HG02763 (cell line): ENCODE results near the gene TWIST2.

ENCODE experiments used
- ATAC-seq: cut with Tn5 transposase; IDR thresholded peaks from one replicate; pipeline ENCODE4 v1.9.1; 2021; ENCODE audit warnings: mild to moderate bottlenecking, moderate library complexity; ENCODE audit not compliant: unreplicated experiment

The TWIST2 gene

GRCh38 chr2:238835726-238836301 is 12.1 kb upstream of the TWIST2 start:
- no peak for ATAC-seq

DNA sequence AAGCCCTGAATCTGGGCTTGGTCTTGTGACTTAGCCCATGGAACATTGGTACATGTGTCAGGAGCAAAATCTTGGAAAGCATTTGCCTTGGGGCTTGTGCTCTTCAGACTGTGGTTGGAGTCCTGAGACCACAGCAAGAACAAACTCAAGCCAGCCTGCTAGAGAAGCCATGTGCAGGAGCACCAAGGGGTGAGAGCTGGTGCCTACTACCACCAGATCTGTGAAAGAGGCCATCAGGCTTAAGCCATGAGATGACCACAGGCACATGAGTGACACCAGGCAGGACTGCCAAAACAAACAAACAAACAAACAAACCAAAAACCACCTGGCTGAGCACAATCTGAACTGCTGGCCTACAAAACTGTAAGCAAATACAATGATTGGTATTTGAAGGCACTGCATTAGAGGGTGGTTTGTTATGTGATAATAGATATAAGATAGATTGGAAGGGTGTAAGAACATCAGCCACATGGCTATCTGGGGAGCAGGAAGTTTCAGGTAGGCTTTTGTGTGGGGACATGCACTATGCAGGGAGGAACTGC is 9.0 kb upstream of the TWIST2 start:
- ATAC-seq = no peak

DNA sequence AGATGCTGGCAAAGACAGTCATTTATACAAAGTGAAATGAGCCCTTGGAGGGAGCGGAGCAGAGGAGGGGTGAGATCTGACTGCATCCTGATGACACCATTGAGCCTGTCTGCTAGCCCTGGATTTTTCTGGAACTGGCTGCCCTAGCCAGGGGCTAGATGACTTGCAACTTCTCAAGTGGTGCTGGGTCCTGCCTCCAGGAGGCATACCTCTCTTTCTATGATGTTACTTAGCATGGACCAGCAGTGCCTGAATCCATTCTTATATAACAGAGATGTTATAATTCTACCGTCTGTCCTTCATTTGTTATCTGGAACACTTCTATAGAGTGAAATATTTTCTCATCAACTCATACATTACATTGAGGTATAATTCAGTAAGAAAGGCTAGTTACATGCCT is 8.5 kb upstream of the TWIST2 start:
- ATAC-seq = no peak

GRCh38 chr2:238841542-238842164 is 6.2 kb upstream of the TWIST2 start:
- no peak for ATAC-seq

- no peak for ATAC-seq
These were observed 4.4 kb upstream of the TWIST2 start for GRCh38 chr2:238843476-238843875.

DNA sequence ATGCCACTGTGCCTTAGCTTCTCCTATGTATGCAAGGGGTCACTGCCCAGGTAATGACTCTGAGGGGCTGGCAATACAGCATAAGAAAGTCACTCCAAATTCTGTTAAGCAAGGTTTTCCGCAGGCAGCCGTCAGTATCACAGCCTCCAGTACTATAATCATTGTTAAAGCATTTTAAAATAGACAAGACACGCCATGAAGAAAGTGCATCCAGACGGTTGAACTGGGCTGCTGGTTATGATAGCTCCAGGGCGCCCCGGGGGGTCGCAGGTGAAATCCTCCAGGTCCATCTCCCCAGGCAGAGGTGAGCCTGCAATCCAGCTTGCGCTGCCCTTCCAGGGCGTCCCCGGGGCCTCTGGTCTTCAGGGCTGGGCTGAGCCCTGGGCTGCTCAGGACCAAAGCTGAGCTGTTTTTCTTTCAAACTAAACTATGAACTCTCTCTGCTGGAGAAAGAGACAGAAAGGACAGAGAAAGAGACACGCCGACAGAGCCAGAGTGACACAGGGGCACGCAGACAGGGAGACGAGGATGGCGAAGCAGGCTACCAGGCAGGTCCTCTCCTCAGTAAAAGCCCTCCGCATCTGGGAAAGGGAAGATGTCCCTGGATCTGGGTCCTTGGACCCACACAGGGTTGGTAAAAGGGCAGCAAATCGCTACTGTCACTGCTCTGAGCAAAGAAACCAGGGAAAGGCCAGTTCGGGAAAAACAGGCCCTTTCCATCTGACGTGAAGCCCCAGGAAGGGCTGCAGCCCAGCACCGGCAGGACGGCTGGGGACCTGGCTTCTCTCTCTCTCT is 2.1 kb upstream of the TWIST2 start:
- ATAC-seq = no peak

DNA sequence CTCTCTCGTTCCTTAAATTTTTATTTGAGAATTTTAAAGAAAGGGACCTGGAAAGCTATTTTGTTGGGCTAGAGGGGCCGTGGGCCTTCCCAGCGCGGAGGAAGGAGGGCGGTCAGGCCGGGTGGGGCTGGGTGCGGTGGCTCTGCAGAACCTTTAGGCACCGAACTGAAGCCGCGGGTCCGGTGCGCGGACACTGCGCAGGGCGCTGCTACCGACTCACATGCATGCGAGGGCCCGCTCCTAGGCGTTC is 1.6 kb upstream of the TWIST2 start:
- no peak for ATAC-seq

DNA sequence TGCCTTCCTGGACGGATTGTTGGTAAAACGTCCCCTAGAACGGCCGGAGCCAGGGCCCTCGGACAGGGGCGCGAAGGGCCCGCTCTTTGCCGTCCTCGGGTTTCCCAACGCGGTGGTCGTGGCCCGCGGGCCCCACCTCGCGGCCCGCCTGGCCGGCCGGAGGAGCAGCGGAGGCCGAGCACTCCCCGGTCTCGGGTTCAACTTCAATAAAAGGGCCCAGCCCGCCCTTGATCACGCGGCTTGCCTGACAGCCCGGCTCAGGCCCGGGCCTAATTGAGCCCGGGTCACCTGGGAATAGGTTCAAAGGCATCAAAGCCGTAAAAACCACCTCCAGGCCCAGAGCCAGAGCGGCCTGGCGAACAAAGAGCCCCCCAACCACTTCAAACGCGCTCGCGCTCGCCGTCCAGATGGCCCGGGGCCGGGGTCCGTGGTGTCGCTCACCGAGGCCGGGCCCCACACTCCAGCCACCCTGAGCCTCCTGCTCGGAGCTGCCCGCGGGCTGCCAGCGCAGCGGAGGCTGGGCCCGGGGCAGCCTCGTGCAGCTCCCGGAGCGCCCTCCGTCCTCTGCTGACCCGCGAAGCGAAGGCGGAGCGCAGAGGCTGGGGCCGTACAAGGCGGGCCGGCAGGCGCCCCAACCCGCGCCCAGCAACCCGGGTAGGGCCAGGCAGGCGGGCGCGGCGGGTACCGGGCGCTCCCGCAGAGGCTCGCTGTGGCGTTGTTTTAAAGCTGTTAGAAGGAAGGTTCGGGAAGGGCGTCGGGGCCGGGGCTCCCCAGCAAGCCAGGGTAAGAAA is 1.1 kb upstream of the TWIST2 start:
- no peak for ATAC-seq

DNA sequence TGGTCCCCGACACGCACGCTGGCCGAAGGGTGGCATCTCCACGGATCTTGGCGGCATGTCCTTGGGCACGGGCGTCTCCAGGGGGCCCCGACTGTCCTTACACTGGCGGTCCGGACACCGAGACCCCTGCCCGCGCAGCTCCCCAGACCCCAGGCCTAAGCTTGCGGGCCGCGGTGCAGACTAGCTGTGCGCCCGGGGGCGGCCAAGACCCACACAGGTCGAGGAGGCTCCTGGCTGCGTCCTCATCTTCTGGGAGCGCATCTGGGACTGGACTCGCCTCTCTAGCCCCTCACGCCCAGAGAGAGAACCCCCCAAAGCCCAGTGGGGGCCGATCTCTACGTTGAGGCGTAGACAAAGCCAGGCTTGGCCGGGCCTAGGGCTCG is 475 bp upstream of the TWIST2 start:
- no peak for ATAC-seq

DNA sequence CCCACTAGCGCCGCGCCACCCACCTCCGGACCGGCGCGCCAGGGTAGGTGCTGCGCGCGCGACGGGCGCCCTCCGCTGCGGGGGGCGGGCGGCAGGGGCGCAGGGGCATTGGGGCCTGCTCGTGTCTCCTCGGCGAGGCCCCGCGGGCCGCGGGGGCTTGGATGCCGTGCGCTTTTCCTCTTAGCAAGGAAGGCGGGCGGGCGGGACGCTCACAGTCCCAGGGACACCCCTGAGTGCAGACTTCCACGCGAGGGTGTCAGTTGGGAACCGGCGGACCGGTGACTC is 748 bp downstream of the TWIST2 start:
- no peak for ATAC-seq

GRCh38 chr2:238848976-238849853 is 1.3 kb downstream of the TWIST2 start:
- no peak for ATAC-seq

DNA sequence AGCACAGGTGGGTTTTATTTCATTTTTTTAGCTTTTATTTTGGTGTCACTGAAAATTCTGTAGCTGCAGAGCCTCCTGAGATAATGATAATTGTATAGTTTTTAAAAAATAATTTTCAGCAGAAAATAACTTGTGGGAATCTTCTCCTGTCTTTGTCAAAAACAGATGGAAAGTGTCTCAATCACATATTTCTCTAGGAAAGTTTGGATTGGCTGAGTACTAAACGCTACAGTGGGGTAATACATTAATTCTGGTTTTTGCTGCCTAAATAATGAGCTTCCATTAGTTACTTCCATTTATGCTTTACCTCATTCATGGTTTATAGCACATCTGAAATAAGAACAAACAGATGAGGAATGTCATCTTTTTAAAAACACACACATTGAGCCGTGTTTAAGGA is 2.2 kb downstream of the TWIST2 start:
- no peak for ATAC-seq

GRCh38 chr2:238851026-238851425 is 3.1 kb downstream of the TWIST2 start:
- no peak for ATAC-seq

GRCh38 chr2:238851761-238852160 is 3.9 kb downstream of the TWIST2 start:
- ATAC-seq = no peak

- ATAC-seq = no peak
These were observed 4.5 kb downstream of the TWIST2 start for GRCh38 chr2:238852206-238852869.

DNA sequence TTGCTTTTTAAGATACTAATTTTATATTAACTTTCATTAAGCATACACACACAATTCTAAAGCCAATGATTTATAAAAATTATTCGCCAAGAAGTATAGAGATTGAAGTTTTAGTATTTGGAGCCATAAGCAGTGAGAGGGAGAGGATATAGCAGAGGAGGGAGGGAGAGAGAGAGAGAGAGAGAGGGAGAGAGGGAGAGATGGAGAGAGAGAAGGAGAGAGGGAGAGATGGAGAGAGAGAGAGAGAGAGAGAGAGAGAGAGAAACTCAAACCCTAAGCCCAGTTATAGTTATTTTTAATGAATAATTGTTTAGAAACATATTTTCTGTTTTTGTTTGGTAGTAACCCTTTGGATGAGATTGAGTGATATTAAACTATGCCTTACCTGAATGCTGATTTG is 5.3 kb downstream of the TWIST2 start:
- ATAC-seq = no peak

- ATAC-seq = no peak
These were observed 5.8 kb downstream of the TWIST2 start for GRCh38 chr2:238853721-238854120.

GRCh38 chr2:238854246-238854645 is 6.4 kb downstream of the TWIST2 start:
- ATAC-seq = no peak

DNA sequence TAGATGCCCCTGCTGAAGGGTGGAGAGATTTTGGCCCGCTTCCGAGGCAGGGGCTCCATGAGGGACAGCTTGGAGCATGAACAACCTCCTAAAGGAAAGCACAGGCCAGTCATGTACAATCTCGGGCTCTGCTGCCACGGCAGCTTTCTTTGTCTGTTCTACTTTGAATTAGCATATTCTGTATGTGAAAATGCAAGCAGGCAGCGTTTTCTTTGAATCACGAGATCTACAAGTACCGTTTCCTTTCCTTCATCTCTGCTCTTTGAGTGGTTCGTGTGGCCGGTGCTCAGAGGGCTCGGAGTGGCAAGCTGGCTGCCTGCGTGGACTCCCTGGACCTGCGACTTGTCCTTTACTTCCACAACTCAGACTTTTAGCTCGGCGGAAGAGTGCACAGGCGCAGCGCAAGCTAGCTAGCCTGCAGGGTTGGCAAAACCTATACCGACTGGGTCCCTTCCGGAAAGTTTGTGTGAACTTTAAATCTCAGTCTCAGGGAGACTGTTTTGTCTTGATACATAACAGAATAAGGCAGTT is 6.9 kb downstream of the TWIST2 start:
- ATAC-seq = no peak

- ATAC-seq = no peak
These were observed 7.4 kb downstream of the TWIST2 start for GRCh38 chr2:238855299-238855698.
